ENCODE results near the gene SMCO4. TPM values are rescaled to one million over a fixed set of nuclear protein-coding genes. Genes with fewer than 3 reads are reported as not detected.
"Not testable (repeated sequence)": the region's sequence is repeated elsewhere in the genome, so short reads cannot be mapped to it uniquely, and the experiment has no call there.

SMCO4 gene
- 12.7 and 20.8 TPM in 2 replicates for total RNA-seq

- H3K36me3 ChIP-seq (ENCODE audit: control insufficient read depth, insufficient read depth, low read length): no peaks in the 10 kb centered on the region
- peak; percentile 58 for TF ChIP-seq CTCF (IDR thresholded peaks at IDR 0.05; ENCODE audit: insufficient read depth, low read length, poor library complexity, severe bottlenecking)
- peak within 1 kb of the TSS; percentile 72 for H3K4me3 ChIP-seq (ENCODE audit: low read depth, low read length)
- no peaks in the 10 kb centered on the region for H3K27me3 ChIP-seq (ENCODE audit: control insufficient read depth, insufficient read depth, low read length)
- no peak for DNase-seq (ENCODE audit: low read depth)
Observed at GRCh38 chr11:93543292-93543977, at the start of gene SMCO4. Gene SMCO4 (minus strand): TSS chr11:93543391. CDS start chr11:93479189, 64,202 bp downstream.

- no peak for TF ChIP-seq CTCF (IDR thresholded peaks at IDR 0.05; ENCODE audit: insufficient read depth, low read length, poor library complexity, severe bottlenecking)
- Histone ChIP-seq H3K36me3 (ENCODE audit: control insufficient read depth, insufficient read depth, low read length) (no peaks in the 10 kb centered on the region), H3K4me3 (ENCODE audit: low read depth, low read length) (no peak overlapping the region), H3K27me3 (ENCODE audit: control insufficient read depth, insufficient read depth, low read length) (no peaks in the 10 kb centered on the region)
- peak; percentile 80 for DNase-seq (ENCODE audit: low read depth)
Observed at GRCh38 chr11:93591247-93591898, 48.2 kb upstream of the SMCO4 start.

GRCh38 chr11:93589347-93589746 is 46.2 kb upstream of the SMCO4 start:
- DNase-seq (ENCODE audit: low read depth): no peak
- Histone ChIP-seq H3K36me3 (ENCODE audit: control insufficient read depth, insufficient read depth, low read length) (no peaks in the 10 kb centered on the region), H3K4me3 (ENCODE audit: low read depth, low read length) (no peak overlapping the region), H3K27me3 (ENCODE audit: control insufficient read depth, insufficient read depth, low read length) (no peaks in the 10 kb centered on the region)
- TF ChIP-seq CTCF (IDR thresholded peaks at IDR 0.05; ENCODE audit: insufficient read depth, low read length, poor library complexity, severe bottlenecking): no peak

GRCh38 chr11:93587858-93588581 is 44.8 kb upstream of the SMCO4 start:
- Histone ChIP-seq H3K27me3 (ENCODE audit: control insufficient read depth, insufficient read depth, low read length) (no peaks in the 10 kb centered on the region), H3K4me3 (ENCODE audit: low read depth, low read length) (no peak overlapping the region), H3K36me3 (ENCODE audit: control insufficient read depth, insufficient read depth, low read length) (no peaks in the 10 kb centered on the region)
- DNase-seq (ENCODE audit: low read depth): no peak
- TF ChIP-seq CTCF (IDR thresholded peaks at IDR 0.05; ENCODE audit: insufficient read depth, low read length, poor library complexity, severe bottlenecking): no peak

- not testable (repeated sequence) for H3K4me3 ChIP-seq (ENCODE audit: low read depth, low read length); H3K27me3 ChIP-seq (ENCODE audit: control insufficient read depth, insufficient read depth, low read length); DNase-seq (ENCODE audit: low read depth); H3K36me3 ChIP-seq (ENCODE audit: control insufficient read depth, insufficient read depth, low read length)
Observed at GRCh38 chr11:93587425-93587824, 44.2 kb upstream of the SMCO4 start.

- no peak for TF ChIP-seq CTCF (IDR thresholded peaks at IDR 0.05; ENCODE audit: insufficient read depth, low read length, poor library complexity, severe bottlenecking)
- DNase-seq (ENCODE audit: low read depth): peak; percentile 56
- Histone ChIP-seq H3K27me3 (ENCODE audit: control insufficient read depth, insufficient read depth, low read length) (no peaks in the 10 kb centered on the region), H3K36me3 (ENCODE audit: control insufficient read depth, insufficient read depth, low read length) (no peaks in the 10 kb centered on the region), H3K4me3 (ENCODE audit: low read depth, low read length) (no peak overlapping the region)
Observed at GRCh38 chr11:93585758-93586157, 42.6 kb upstream of the SMCO4 start.
